ENCODE results near the gene CALR3. TPM values are rescaled to one million over a fixed set of nuclear protein-coding genes. Genes with fewer than 3 reads are reported as not detected.
A peak's percentile ranks its signal among the peaks of the same experiment; 100 is the strongest.

Gene CALR3
- total and polyA plus RNA-seq, 2 of the 8 experiments (the other 6 are each of a cell fraction or from before 2014, with no cell fraction given) = 0.11 to 0.32 TPM

DNA sequence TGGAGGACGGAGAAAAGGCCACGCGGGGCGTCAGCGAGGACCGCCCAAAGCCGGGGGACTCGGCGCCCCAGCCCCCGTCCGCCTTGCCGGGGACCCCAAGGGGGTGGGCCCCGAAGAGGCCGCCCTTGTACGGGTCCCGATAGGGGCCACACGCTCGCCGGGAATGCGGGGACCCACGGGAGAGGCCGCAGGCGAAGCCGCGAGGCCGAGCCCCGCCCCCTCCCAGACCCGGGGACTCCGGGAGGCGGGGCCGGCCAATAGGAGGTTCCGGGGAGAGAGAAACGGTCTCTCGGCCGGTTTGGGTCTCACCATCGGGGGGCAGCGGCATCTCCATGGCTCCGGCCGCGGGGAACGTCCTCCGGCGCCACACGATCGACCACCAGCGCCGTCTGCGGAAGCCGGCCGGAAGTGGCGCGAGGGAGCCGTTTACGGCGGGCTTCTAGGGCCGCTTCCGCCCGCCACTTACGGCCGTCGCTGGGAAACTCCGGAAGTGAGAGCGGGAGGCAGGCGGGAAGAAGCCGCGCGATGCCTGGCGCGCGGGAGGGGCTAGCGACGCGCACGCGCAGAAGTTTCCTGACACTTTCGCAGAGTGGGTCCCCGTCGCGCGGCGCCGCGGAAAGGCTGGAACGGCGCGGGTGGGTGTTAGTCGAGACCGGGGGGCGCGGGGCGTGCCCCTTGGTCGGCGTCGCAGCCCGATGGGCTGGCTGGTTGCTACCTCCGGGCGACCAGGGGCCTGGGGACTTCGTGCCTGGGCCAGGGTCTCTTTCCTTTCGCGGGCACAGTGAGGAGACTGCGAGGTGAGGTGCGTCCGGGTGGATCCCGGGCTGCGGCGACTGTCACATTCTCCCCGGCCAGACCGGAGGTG is 46.3 kb upstream of the CALR3 start, which contains the start of gene CHERP (continued):
- TF ChIP-seq SUZ12 (IDR thresholded peaks at IDR 0.05; ENCODE audit: low read length) (no peak), ZNF274 (IDR thresholded peaks at IDR 0.05; ENCODE audit: borderline replicate concordance, extremely low read depth, low read length) (no peak), CREB1 (IDR thresholded peaks at IDR 0.05) (0 out of 2 replicates have a peak, but pooled peaks have one; percentile 15), TAF7 (optimal IDR thresholded peaks at IDR 0.05; ENCODE audit: borderline replicate concordance, low read depth, low read length) (peak; percentile 55), TAF1 (IDR thresholded peaks at IDR 0.05; ENCODE audit: low read depth, low read length) (peak; percentile 84), KDM1A (IDR thresholded peaks at IDR 0.05; ENCODE audit: borderline replicate concordance, low read length) (no peak), CBX8 (IDR thresholded peaks at IDR 0.05; ENCODE audit: borderline replicate concordance, low read depth, low read length) (no peak), TEAD4 (IDR thresholded peaks at IDR 0.05; ENCODE audit: low read depth, low read length) (no peak), RXRA (IDR thresholded peaks at IDR 0.05; ENCODE audit: insufficient read depth, low read depth, low read length) (no peak), CBX5 (IDR thresholded peaks at IDR 0.05; ENCODE audit: low read depth, low read length) (no peak), SIX5 (IDR thresholded peaks at IDR 0.05; ENCODE audit: low read depth, low read length) (no peak), JUN (IDR thresholded peaks at IDR 0.05; ENCODE audit: low read depth, low read length) (no peak), HDAC2 (IDR thresholded peaks at IDR 0.05; ENCODE audit: borderline replicate concordance in 1 of 2, low read depth in 2 of 2, low read length in 2 of 2) (0 out of 4 replicates have a peak, but pooled peaks of 1 of the 2 experiments have one; percentile 19), SP1 (IDR thresholded peaks at IDR 0.05; ENCODE audit: low read depth, low read length) (no peak), TBP (IDR thresholded peaks at IDR 0.05; ENCODE audit: low read depth, low read length) (peak; percentile 41; the same call in 1 of the 2 replicates), NANOG (IDR thresholded peaks at IDR 0.05; ENCODE audit: insufficient read depth, low read depth, low read length, poor library complexity, severe bottlenecking) (no peak), JUND (IDR thresholded peaks at IDR 0.05; ENCODE audit: low read length) (no peak), SAP30 (IDR thresholded peaks at IDR 0.05; ENCODE audit: insufficient read depth, insufficient replicate concordance, low read length) (no peak), RFX5 (IDR thresholded peaks at IDR 0.05; ENCODE audit: borderline replicate concordance, low read depth, low read length) (no peak), NRF1 (IDR thresholded peaks at IDR 0.05; ENCODE audit: low read depth, low read length) (peak; percentile 39)
- TF ChIP-seq, protein P1, sequence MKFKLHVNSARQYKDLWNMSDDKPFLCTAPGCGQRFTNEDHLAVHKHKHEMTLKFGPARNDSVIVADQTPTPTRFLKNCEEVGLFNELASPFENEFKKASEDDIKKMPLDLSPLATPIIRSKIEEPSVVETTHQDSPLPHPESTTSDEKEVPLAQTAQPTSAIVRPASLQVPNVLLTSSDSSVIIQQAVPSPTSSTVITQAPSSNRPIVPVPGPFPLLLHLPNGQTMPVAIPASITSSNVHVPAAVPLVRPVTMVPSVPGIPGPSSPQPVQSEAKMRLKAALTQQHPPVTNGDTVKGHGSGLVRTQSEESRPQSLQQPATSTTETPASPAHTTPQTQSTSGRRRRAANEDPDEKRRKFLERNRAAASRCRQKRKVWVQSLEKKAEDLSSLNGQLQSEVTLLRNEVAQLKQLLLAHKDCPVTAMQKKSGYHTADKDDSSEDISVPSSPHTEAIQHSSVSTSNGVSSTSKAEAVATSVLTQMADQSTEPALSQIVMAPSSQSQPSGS (IDR thresholded peaks at IDR 0.05; ENCODE audit: low read length) = no peak

Measured in H1 (cell line).